Neural cell (in vitro differentiated cells): ENCODE data around the gene OPA1. TPM values are rescaled to one million over a fixed set of nuclear protein-coding genes. Genes with fewer than 3 reads are reported as not detected.
"Not testable (repeated sequence)": the region's sequence is repeated elsewhere in the genome, so short reads cannot be mapped to it uniquely, and the experiment has no call there.

Experiments
- H2AFZ ChIP-seq: fragments of 200-600, 300-800 bp; sonication (generic), shearing (Covaris generic); 2 replicates; pipeline ENCODE4 v1.6.0; 2014; ENCODE audit warnings: low read depth, mild to moderate bottlenecking, antibody characterized with exemption, low read length, moderate library complexity
- H3F3A ChIP-seq: fragments of 200-600 bp; shearing (Covaris generic); 2 replicates; pipeline ENCODE4 v1.6.1; 2016; ENCODE audit warnings: mild to moderate bottlenecking, moderate library complexity, mixed read lengths, antibody characterized with exemption, low read length; ENCODE audit not compliant: insufficient read depth, poor library complexity, severe bottlenecking
- H3K27ac ChIP-seq: fragments of 200-600, 300-800 bp; sonication (generic), shearing (Covaris generic); 2 replicates; pipeline ENCODE4 v1.5.1; 2014; ENCODE audit warnings: mild to moderate bottlenecking, low read length, moderate library complexity
- H3K27me3 ChIP-seq: fragments of 300-800, 200-600 bp; sonication (generic), shearing (Covaris generic); 2 replicates; pipeline ENCODE4 v1.6.0; 2014; ENCODE audit warnings: mild to moderate bottlenecking, low read depth, low read length, moderate library complexity; ENCODE audit not compliant: insufficient read depth
- H3K36me3 ChIP-seq: fragments of 300-800, 200-600 bp; sonication (generic), shearing (Covaris generic); 2 replicates; pipeline ENCODE4 v1.5.1; 2014; ENCODE audit warnings: mild to moderate bottlenecking, antibody characterized with exemption, low read length, moderate library complexity; ENCODE audit not compliant: insufficient read depth
- H3K4me2 ChIP-seq: fragments of 300-800, 200-600 bp; sonication (generic), shearing (Covaris generic); 2 replicates; pipeline ENCODE4 v1.6.0; 2014; ENCODE audit warnings: mild to moderate bottlenecking, low read length
- H3K4me3 ChIP-seq: fragments of 300-800, 200-600 bp; sonication (generic), shearing (Covaris generic); 2 replicates; pipeline ENCODE4 v1.5.1; 2014; ENCODE audit warnings: mild to moderate bottlenecking, low read length, moderate library complexity
- H3K79me2 ChIP-seq: fragments of 200-600 bp; shearing (Covaris generic); replicated peaks from 2 replicates; pipeline ENCODE4 v1.6.0; 2014; ENCODE audit warnings: mild to moderate bottlenecking, low read length, moderate library complexity; ENCODE audit not compliant: insufficient read depth
- H3K9ac ChIP-seq: fragments of 300-800, 200-600 bp; sonication (generic), shearing (Covaris generic); 2 replicates; pipeline ENCODE4 v1.6.1; 2016; ENCODE audit warnings: mild to moderate bottlenecking, low read length, mixed read lengths
- H3K9me2 ChIP-seq: fragments of 200-600 bp; shearing (Covaris generic); 2 replicates; pipeline ENCODE4 v1.6.1; 2016; ENCODE audit warnings: mild to moderate bottlenecking, low read length, mixed read lengths; ENCODE audit not compliant: insufficient read depth
- H3K9me3 ChIP-seq: fragments of 200-600, 300-800 bp; sonication (generic), shearing (Covaris generic); 2 replicates; pipeline ENCODE4 v1.6.1; 2016; ENCODE audit warnings: mild to moderate bottlenecking, mixed run types, low read length, moderate library complexity, mixed read lengths
- H4K20me1 ChIP-seq: fragments of 200-600 bp; shearing (Covaris generic); 2 replicates; pipeline ENCODE4 v1.6.1; 2016; ENCODE audit warnings: mild to moderate bottlenecking, mixed run types; ENCODE audit not compliant: insufficient read depth
- EP300 ChIP-seq: fragments of 450-650 bp; conservative IDR thresholded peaks from 2 replicates; pipeline ENCODE4 v1.6.1; 2014; ENCODE audit warnings: antibody characterized with exemption, mild to moderate bottlenecking, moderate library complexity; ENCODE audit not compliant: poor library complexity, severe bottlenecking
- EZH2 ChIP-seq: fragments of 200-600, 300-800 bp; shearing (Covaris generic), sonication (generic); IDR thresholded peaks from 2 replicates; pipeline ENCODE4 v1.6.1; 2014; ENCODE audit warnings: antibody characterized with exemption, low read length, borderline replicate concordance, mild to moderate bottlenecking; ENCODE audit not compliant: insufficient read depth, poor library complexity, severe bottlenecking
- MXI1 ChIP-seq: fragments of 450-650 bp; conservative IDR thresholded peaks from 2 replicates; pipeline ENCODE4 v1.6.1; 2014; ENCODE audit warnings: antibody characterized with exemption, mild to moderate bottlenecking; ENCODE audit not compliant: poor library complexity, severe bottlenecking
- POLR2AphosphoS5 ChIP-seq: IDR thresholded peaks from 2 replicates; pipeline ENCODE4 v1.6.1; 2012
- RAD21 ChIP-seq: fragments of 450-650 bp; conservative IDR thresholded peaks from 2 replicates; pipeline ENCODE4 v1.6.1; 2014; ENCODE audit warnings: antibody characterized with exemption, mild to moderate bottlenecking, moderate library complexity
- SMC3 ChIP-seq: fragments of 450-650 bp; conservative IDR thresholded peaks from 2 replicates; pipeline ENCODE4 v1.6.1; 2014; ENCODE audit warnings: antibody characterized with exemption, mild to moderate bottlenecking, moderate library complexity; ENCODE audit not compliant: poor library complexity
- TAF1 ChIP-seq: IDR thresholded peaks from 2 replicates; pipeline ENCODE4 v1.6.1; 2012; ENCODE audit warnings: low read depth
- polyA plus RNA-seq: library from polyadenylated mRNA; depleted of rRNA; stranded (reverse); fragments of >200 nt; gene quantifications from 2 replicates; pipeline ENCODE4 v1.2.3, GENCODE V29; 2014
- TF ChIP-seq, protein P1 (sequence below): fragments of 450-650 bp; IDR thresholded peaks from 2 replicates; pipeline ENCODE4 v1.5.1; 2014; ENCODE audit warnings: antibody characterized with exemption, mild to moderate bottlenecking, moderate library complexity; ENCODE audit not compliant: poor library complexity, severe bottlenecking
- TF ChIP-seq, protein P2 (sequence below): IDR thresholded peaks from 2 replicates; pipeline ENCODE4 v1.6.1; 2012; ENCODE audit warnings: borderline replicate concordance

Gene OPA1
- polyA plus RNA-seq, 1 donor from 2014 or later = 97.7 TPM

DNA sequence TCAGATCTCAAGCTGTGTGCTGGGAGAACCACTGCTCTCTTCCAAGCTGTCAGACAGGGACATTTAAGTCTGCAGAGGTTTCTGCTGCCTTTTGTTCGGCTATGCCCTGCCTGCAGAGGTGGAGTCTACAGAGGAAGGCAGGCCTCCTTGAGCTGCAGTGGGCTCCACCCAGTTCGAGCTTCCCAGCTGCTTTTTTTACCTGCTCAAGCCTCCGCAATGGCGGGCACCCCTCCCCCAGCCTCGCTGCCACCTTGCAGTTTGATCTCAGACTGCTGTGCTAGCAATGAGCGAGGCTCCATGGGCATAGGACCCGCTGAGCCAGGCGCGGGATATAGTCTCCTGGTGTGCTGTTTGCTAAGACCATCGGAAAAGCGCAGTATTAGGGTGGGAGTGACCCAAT, 17.5 kb downstream of the OPA1 start:
- not testable (repeated sequence) for H3K9me2 ChIP-seq, H3K36me3 ChIP-seq, H3F3A ChIP-seq, H2AFZ ChIP-seq, H3K9ac ChIP-seq, H3K4me3 ChIP-seq, H4K20me1 ChIP-seq, H3K9me3 ChIP-seq, H3K4me2 ChIP-seq, H3K27ac ChIP-seq, H3K27me3 ChIP-seq
- peaks cover 14% of the 10 kb centered on the region for H3K79me2 ChIP-seq

DNA sequence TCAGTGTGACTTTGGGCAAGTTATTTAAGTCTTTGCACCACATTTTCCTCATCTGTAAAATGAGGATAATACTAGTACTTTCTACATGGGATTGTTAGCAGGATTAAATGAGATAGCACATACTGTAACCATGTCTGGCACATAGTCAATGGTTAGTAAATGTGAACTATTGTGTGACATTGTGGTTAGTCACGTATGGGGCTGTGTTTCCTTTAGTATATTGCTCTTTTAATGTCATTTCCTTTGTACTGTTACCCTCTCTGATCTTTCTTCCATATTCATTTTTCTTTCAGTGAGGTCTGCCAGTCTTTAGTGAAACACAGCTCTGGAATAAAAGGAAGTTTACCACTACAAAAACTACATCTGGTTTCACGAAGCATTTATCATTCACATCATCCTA, 21.4 kb downstream of the OPA1 start:
- no peaks in the 10 kb centered on the region for H3F3A ChIP-seq
- no peak overlapping the region for H2AFZ ChIP-seq
- peaks cover 16% of the 10 kb centered on the region for H3K79me2 ChIP-seq
- no peak overlapping the region for H3K9ac ChIP-seq
- no peak overlapping the region for H3K4me2 ChIP-seq
- no peaks in the 10 kb centered on the region for H3K9me2 ChIP-seq
- H3K4me3 ChIP-seq = no peak overlapping the region
- H3K27ac ChIP-seq = no peak overlapping the region
- TF ChIP-seq TAF1 (no peak), POLR2AphosphoS5 (no peak), EZH2 (no peak), RAD21 (no peak), MXI1 (no peak), SMC3 (no peak), EP300 (no peak)
- TF ChIP-seq, protein P1, sequence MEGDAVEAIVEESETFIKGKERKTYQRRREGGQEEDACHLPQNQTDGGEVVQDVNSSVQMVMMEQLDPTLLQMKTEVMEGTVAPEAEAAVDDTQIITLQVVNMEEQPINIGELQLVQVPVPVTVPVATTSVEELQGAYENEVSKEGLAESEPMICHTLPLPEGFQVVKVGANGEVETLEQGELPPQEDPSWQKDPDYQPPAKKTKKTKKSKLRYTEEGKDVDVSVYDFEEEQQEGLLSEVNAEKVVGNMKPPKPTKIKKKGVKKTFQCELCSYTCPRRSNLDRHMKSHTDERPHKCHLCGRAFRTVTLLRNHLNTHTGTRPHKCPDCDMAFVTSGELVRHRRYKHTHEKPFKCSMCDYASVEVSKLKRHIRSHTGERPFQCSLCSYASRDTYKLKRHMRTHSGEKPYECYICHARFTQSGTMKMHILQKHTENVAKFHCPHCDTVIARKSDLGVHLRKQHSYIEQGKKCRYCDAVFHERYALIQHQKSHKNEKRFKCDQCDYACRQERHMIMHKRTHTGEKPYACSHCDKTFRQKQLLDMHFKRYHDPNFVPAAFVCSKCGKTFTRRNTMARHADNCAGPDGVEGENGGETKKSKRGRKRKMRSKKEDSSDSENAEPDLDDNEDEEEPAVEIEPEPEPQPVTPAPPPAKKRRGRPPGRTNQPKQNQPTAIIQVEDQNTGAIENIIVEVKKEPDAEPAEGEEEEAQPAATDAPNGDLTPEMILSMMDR = no peak
- TF ChIP-seq, protein P2, sequence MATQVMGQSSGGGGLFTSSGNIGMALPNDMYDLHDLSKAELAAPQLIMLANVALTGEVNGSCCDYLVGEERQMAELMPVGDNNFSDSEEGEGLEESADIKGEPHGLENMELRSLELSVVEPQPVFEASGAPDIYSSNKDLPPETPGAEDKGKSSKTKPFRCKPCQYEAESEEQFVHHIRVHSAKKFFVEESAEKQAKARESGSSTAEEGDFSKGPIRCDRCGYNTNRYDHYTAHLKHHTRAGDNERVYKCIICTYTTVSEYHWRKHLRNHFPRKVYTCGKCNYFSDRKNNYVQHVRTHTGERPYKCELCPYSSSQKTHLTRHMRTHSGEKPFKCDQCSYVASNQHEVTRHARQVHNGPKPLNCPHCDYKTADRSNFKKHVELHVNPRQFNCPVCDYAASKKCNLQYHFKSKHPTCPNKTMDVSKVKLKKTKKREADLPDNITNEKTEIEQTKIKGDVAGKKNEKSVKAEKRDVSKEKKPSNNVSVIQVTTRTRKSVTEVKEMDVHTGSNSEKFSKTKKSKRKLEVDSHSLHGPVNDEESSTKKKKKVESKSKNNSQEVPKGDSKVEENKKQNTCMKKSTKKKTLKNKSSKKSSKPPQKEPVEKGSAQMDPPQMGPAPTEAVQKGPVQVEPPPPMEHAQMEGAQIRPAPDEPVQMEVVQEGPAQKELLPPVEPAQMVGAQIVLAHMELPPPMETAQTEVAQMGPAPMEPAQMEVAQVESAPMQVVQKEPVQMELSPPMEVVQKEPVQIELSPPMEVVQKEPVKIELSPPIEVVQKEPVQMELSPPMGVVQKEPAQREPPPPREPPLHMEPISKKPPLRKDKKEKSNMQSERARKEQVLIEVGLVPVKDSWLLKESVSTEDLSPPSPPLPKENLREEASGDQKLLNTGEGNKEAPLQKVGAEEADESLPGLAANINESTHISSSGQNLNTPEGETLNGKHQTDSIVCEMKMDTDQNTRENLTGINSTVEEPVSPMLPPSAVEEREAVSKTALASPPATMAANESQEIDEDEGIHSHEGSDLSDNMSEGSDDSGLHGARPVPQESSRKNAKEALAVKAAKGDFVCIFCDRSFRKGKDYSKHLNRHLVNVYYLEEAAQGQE = no peak
- peaks cover 8% of the 10 kb centered on the region for H3K36me3 ChIP-seq
- H3K9me3 ChIP-seq = peaks cover 8% of the 10 kb centered on the region
- H3K27me3 ChIP-seq = no peaks in the 10 kb centered on the region
- no peaks in the 10 kb centered on the region for H4K20me1 ChIP-seq

DNA sequence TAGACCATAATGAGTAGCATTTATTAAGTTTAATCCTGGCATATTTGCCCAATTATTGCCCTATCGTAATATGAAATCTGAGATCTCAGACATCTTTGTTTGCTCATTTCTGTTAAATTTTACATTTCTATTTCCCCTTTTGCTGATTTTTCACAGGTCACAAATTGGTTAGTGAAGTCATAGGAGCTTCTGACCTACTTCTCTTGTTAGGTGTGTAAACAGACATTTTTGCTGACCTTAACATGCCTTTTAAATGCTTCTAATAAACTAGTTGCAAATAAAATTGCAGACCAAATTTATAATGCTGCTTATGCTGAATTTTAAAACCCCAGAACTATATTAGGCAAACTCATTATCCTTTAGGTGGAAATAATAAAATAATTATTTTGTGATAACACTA, 24.6 kb downstream of the OPA1 start:
- Histone ChIP-seq H3K27ac (no peak overlapping the region), H3K9me3 (peaks cover 3% of the 10 kb centered on the region), H3F3A (no peaks in the 10 kb centered on the region), H3K79me2 (peaks cover 11% of the 10 kb centered on the region), H3K27me3 (no peaks in the 10 kb centered on the region), H4K20me1 (no peaks in the 10 kb centered on the region), H2AFZ (no peak overlapping the region), H3K4me2 (no peak overlapping the region), H3K36me3 (peaks cover 9% of the 10 kb centered on the region), H3K9ac (no peak overlapping the region), H3K4me3 (no peak overlapping the region), H3K9me2 (no peaks in the 10 kb centered on the region)
- TF ChIP-seq, protein P2 = no peak
- TF ChIP-seq POLR2AphosphoS5 (no peak), TAF1 (no peak), EZH2 (no peak), SMC3 (no peak), MXI1 (no peak), EP300 (no peak), RAD21 (no peak)
- TF ChIP-seq, protein P1 = no peak
